OCI-LY3 (cell line): ENCODE data around the gene ACSL6.

Source experiments
- H2AFZ ChIP-seq: fragments of 200-600, 300-600 bp; shearing (Covaris generic); 2 replicates; pipeline ENCODE4 v1.6.0; 2014; ENCODE audit warnings: antibody characterized with exemption, low read depth, low read length
- H3K27ac ChIP-seq: fragments of 200-600, 300-600 bp; sonication (generic); 2 replicates; pipeline ENCODE4 v1.5.1; 2014; ENCODE audit warnings: mild to moderate bottlenecking, low read length, moderate library complexity, mixed read lengths
- H3K27me3 ChIP-seq: fragments of 200-600, 300-600 bp; sonication (generic); 2 replicates; pipeline ENCODE4 v1.6.1; 2014; ENCODE audit warnings: low read depth, low read length, mixed read lengths
- H3K36me3 ChIP-seq: fragments of 200-600, 300-600 bp; sonication (generic); replicated peaks from 2 replicates; pipeline ENCODE3; 2014; ENCODE audit warnings: low read depth, low read length, mixed read lengths
- H3K4me1 ChIP-seq: fragments of 300-600, 200-600 bp; sonication (generic); 2 replicates; pipeline ENCODE4 v1.6.1; 2014; ENCODE audit warnings: low read length, mixed read lengths
- H3K4me2 ChIP-seq: fragments of 200-600, 300-600 bp; sonication (generic); 2 replicates; pipeline ENCODE4 v1.6.1; 2014; ENCODE audit warnings: low read length, mixed read lengths
- H3K4me3 ChIP-seq: fragments of 300-600, 200-600 bp; sonication (generic); 2 replicates; pipeline ENCODE4 v1.5.1; 2014; ENCODE audit warnings: antibody characterized with exemption, mild to moderate bottlenecking, low read length, moderate library complexity
- H3K79me2 ChIP-seq: fragments of 300-600, 200-600 bp; shearing (Covaris generic); 2 replicates; pipeline ENCODE4 v1.6.1; 2014; ENCODE audit warnings: mild to moderate bottlenecking, low read length, mixed read lengths
- H3K9ac ChIP-seq: fragments of 300-600, 200-600 bp; shearing (Covaris generic); 2 replicates; pipeline ENCODE4 v1.6.0; 2014; ENCODE audit warnings: mild to moderate bottlenecking, low read length, moderate library complexity
- H3K9me3 ChIP-seq: fragments of 200-600, 300-600 bp; shearing (Covaris generic); 2 replicates; pipeline ENCODE4 v1.6.1; 2014; ENCODE audit warnings: low read length, mixed read lengths; ENCODE audit not compliant: insufficient read depth
- H4K20me1 ChIP-seq: fragments of 200-600, 300-600 bp; sonication (generic); 2 replicates; pipeline ENCODE4 v1.6.1; 2016; ENCODE audit warnings: low read length, mixed read lengths; ENCODE audit not compliant: insufficient read depth
- EZH2phosphoT487 ChIP-seq: fragments of 200-600 bp; shearing (Covaris generic); IDR thresholded peaks from 2 replicates; pipeline ENCODE4 v1.6.1; 2018; ENCODE audit warnings: antibody characterized with exemption, mixed run types, low read depth
- TF ChIP-seq, protein P1 (sequence below): fragments of 200-600, 300-600 bp; sonication (generic); IDR thresholded peaks from 2 replicates; pipeline ENCODE4 v1.5.1; 2014; ENCODE audit warnings: antibody characterized with exemption, low read length, low read depth

ACSL6 gene

DNA sequence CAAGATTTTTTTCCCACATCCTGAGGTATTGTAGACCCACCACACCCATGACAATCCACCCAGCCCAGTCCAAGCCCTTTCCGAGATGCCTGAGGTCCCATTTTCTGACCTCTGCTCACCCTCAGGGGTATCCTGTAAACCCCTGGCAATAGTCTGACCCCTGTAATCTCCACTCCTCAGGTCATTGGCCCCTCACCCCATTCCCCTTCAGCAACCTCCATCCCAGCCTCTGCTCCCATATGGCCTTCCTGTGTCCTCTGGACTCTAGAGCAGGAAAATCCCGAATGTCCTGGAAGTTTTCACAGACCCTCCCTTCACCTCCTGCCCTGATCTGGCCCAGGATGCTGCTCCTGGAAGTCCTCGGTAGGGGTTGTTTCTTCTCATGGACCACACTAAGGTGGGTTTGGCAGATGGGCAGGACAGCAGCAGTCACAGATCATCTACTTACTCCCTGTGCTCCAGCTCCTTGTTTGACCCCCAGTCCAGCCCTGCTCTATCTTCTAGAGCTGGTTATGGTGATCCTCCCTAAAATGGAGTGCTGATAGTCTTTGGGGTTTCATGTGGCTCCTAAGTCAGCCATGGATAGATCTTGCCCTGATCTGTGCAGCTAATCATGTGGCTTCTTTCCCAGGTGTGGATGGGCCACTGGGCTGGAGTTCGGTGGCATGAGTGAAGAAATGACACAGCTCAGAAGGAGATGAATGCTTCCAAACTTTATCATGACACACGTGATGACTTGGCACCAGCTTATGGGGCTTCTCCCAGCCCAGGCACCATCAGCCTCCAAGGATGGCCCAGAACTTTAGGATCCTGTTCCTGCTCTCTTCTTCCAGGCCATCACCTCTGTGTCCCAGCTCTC, 12.0 kb upstream of the ACSL6 start:
- Histone ChIP-seq H3K9ac (no peak overlapping the region), H3K27me3 (peaks cover 59% of the 10 kb centered on the region)

DNA sequence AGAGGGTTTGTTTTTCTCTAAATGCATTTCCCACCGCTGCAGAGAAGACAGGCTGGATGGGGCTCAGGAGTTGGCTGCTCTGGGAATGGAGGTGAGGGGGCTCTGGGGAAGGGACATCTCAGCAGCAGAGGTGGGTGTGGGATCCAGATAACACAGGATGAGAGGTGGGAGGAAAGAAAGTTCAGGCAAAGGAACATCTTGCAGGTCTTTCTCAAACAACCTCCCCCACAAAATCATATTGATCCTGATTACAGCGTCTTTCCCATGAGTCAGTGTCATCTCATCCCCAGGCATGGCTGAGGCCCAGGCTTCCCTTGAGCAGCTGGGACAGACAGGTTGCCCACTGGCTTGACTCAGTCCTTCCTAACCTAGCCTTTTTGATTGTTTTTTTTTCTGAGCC, 11.3 kb upstream of the ACSL6 start:
- no peak overlapping the region for H3K4me3 ChIP-seq
- no peak overlapping the region for H3K9ac ChIP-seq
- no peak overlapping the region for H3K4me2 ChIP-seq
- no peaks in the 10 kb centered on the region for H3K36me3 ChIP-seq
- H2AFZ ChIP-seq, result no peak overlapping the region
- H3K4me1 ChIP-seq, result peaks cover 32% of the 10 kb centered on the region
- H3K79me2 ChIP-seq, result no peaks in the 10 kb centered on the region
- peaks cover 60% of the 10 kb centered on the region for H3K27me3 ChIP-seq
- TF ChIP-seq, protein P1, sequence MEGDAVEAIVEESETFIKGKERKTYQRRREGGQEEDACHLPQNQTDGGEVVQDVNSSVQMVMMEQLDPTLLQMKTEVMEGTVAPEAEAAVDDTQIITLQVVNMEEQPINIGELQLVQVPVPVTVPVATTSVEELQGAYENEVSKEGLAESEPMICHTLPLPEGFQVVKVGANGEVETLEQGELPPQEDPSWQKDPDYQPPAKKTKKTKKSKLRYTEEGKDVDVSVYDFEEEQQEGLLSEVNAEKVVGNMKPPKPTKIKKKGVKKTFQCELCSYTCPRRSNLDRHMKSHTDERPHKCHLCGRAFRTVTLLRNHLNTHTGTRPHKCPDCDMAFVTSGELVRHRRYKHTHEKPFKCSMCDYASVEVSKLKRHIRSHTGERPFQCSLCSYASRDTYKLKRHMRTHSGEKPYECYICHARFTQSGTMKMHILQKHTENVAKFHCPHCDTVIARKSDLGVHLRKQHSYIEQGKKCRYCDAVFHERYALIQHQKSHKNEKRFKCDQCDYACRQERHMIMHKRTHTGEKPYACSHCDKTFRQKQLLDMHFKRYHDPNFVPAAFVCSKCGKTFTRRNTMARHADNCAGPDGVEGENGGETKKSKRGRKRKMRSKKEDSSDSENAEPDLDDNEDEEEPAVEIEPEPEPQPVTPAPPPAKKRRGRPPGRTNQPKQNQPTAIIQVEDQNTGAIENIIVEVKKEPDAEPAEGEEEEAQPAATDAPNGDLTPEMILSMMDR, result no peak
- no peak for TF ChIP-seq EZH2phosphoT487
- no peak overlapping the region for H3K27ac ChIP-seq
- H3K9me3 ChIP-seq, result no peaks in the 10 kb centered on the region
- peaks cover 7% of the 10 kb centered on the region for H4K20me1 ChIP-seq

More for the DNA sequence above, 12.0 kb upstream of the ACSL6 start:
- Histone ChIP-seq H3K4me2 (no peak overlapping the region), H3K27ac (no peak overlapping the region), H3K36me3 (no peaks in the 10 kb centered on the region), H3K4me3 (no peak overlapping the region), H4K20me1 (peaks cover 7% of the 10 kb centered on the region; the same call in 1 of the 2 replicates), H3K4me1 (peaks cover 28% of the 10 kb centered on the region), H2AFZ (no peak overlapping the region), H3K9me3 (no peaks in the 10 kb centered on the region), H3K79me2 (no peaks in the 10 kb centered on the region)
- no peak for TF ChIP-seq EZH2phosphoT487
- TF ChIP-seq, protein P1, result no peak

DNA sequence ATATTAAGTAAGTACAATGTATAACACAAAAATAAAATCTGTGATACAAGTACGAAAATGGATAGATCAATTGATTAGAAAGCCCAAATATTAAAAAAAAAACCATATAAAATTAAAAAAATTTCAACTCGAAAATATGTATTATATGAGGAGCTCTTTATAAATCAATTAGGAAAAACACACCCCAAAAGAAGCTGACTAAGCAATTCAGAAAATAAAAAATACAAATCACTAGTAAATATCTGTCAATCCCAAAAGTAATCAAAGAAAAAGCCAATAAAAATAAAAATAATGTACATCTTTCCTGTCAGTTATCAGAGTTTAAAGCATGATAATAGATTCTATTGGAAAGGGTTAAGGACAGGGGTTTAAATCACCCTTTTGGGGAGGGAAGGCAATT, 10.2 kb upstream of the ACSL6 start:
- no peak overlapping the region for H3K27ac ChIP-seq
- peaks cover 33% of the 10 kb centered on the region for H3K4me1 ChIP-seq
- H3K36me3 ChIP-seq, result no peaks in the 10 kb centered on the region
- no peak overlapping the region for H3K4me3 ChIP-seq
- H4K20me1 ChIP-seq, result peaks cover 11% of the 10 kb centered on the region
- no peak overlapping the region for H3K9ac ChIP-seq
- no peaks in the 10 kb centered on the region for H3K79me2 ChIP-seq
- H3K4me2 ChIP-seq, result no peak overlapping the region
- TF ChIP-seq EZH2phosphoT487, result no peak
- TF ChIP-seq, protein P1, result no peak
- H2AFZ ChIP-seq, result no peak overlapping the region
- H3K9me3 ChIP-seq, result no peaks in the 10 kb centered on the region
- H3K27me3 ChIP-seq, result peaks cover 70% of the 10 kb centered on the region

DNA sequence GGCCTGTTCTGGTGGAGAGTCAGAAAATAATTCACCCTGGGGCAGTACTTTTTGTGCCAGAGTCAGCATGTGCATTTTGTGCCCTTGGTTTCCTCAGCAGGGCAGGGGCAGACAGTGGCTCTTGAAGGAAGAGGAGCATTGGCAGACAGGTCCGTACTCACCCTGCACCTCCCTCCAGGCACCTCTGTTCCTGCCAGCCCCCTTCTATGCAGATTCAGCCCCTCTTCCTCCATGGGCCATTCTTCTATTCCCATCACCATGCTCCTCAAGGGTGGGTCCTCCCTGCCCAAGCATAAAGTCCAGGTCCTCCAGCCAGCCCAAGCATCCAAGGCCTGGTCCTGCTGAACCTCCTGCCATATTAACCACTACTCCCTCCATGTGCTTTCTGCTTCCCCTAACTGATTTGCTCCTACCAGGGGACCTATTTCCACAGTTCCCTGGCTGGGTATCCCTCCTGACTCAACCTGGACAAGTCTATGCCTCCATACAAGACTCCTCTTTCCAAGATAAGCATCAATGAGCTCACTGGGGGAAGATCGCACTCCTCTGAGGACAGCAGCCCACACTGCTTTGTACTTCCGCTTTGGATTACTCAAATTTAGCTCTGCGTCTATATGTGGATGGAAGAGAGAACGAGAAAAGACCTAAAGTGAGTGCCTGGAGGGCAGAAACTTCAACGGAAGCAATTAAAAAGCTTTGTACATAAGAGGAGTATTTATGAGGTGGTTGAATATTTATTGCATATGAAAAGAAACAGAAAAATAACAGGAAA, 9.3 kb upstream of the ACSL6 start:
- Histone ChIP-seq H3K4me2 (peak overlapping the region; percentile 48), H3K79me2 (no peaks in the 10 kb centered on the region), H3K9me3 (no peaks in the 10 kb centered on the region), H3K27ac (no peak overlapping the region), H2AFZ (no peak overlapping the region), H4K20me1 (peaks cover 12% of the 10 kb centered on the region), H3K36me3 (no peaks in the 10 kb centered on the region), H3K4me3 (peak overlapping the region; percentile 30), H3K27me3 (peaks cover 79% of the 10 kb centered on the region), H3K4me1 (peaks cover 33% of the 10 kb centered on the region), H3K9ac (no peak overlapping the region)
- TF ChIP-seq EZH2phosphoT487, result no peak
- TF ChIP-seq, protein P1, result no peak
